Muscle of leg (tissue), 11 donors: ENCODE measurements around the gene AUTS2. TPM values are rescaled to one million over a fixed set of nuclear protein-coding genes. Genes with fewer than 3 reads are reported as not detected.

Source experiments
- DNase-seq: peaks from one replicate; pipeline ENCODE4 v3.0.0; 2013
- H3K27ac ChIP-seq: one replicate; pipeline ENCODE4 v1.5.1; 2013; ENCODE audit warnings: mild to moderate bottlenecking, low read length, control low read depth
- H3K27me3 ChIP-seq: one replicate; pipeline ENCODE4 v1.6.1; 2013; ENCODE audit warnings: low read length; ENCODE audit not compliant: control insufficient read depth, insufficient read depth
- H3K36me3 ChIP-seq: one replicate; pipeline ENCODE4 v1.6.1; 2013; ENCODE audit warnings: low read length; ENCODE audit not compliant: control insufficient read depth, insufficient read depth
- H3K4me1 ChIP-seq: one replicate; pipeline ENCODE4 v1.6.1; 2013; ENCODE audit warnings: low read length; ENCODE audit not compliant: control insufficient read depth, insufficient read depth
- H3K4me3 ChIP-seq: one replicate; pipeline ENCODE4 v1.5.1; 2013; ENCODE audit warnings: low read length, control low read depth
- H3K9me3 ChIP-seq: replicated peaks from 2 replicates; pipeline ENCODE4 v1.6.1; 2013; ENCODE audit warnings: low read depth, low read length; ENCODE audit not compliant: control insufficient read depth
- WGBS: methylation state at CpG from one replicate; pipeline ENCODE4 v1.1.5; 2013; ENCODE audit warnings: missing lambda C conversion rate; ENCODE audit not compliant: insufficient coverage; 5-methylcytosine and 5-hydroxymethylcytosine counted together
- polyA plus RNA-seq, 8 donors: library from polyadenylated mRNA; unstranded; fragments of 120-200 nt; gene quantifications; one replicate each; pipeline versions ENCODE4 v1.2.1 to v1.2.3, GENCODE V29; 2013; ENCODE audit warnings: inconsistent platforms in 1 of 8, low replicate concordance in 1 of 8; ENCODE audit not compliant: insufficient read length in 8 of 8, insufficient read depth in 1 of 8
- total RNA-seq: library from RNA; stranded (reverse); fragments of 120-200 nt; gene quantifications from one replicate; pipeline ENCODE4 v1.2.4, GENCODE V29; 2013

The AUTS2 gene
- total and polyA plus RNA-seq, 9 donors = 28.6 to 92.3 (median 58.8) TPM

DNA sequence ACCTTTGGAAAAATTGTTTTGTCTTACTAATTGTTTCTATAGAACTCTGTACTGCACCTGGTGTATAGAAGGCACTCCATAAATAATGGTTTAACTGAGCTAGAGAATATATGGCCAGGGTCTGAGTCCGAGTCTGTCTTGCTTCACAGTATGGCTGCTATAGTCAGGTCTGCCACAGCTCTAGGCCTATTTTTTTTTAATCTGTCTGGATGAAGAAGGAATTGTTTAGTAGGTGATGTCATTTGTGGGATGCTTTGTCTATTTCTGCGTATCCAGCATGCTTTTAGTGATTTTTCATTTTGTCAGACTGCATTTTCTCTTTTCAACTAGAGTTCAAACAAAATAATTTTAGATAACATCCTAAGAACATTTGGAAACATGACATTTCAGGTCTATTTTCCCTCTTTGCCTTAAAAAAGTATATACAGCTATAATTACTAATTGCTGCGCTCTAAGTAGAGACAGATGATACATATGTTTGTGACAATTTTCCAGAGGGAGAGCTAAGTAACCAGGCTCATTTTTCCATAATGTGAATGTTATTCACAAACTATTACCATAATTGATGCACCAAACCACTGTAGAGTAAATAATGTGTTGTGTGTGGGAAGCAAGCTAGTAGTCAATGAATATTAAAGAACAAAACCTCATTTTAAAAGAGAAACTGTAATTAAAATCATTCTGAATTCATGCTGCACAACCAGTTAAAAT is 361.7 kb downstream of the AUTS2 start:
- H3K27ac ChIP-seq = no peak overlapping the region
- no peaks in the 10 kb centered on the region for H3K9me3 ChIP-seq
- no CpG with 5 or more reads among the region's 3 CpGs for WGBS
- no peaks in the 10 kb centered on the region for H3K36me3 ChIP-seq
- no peak overlapping the region for H3K4me3 ChIP-seq
- no peaks in the 10 kb centered on the region for H3K27me3 ChIP-seq
- H3K4me1 ChIP-seq = peaks cover 16% of the 10 kb centered on the region
- peak; percentile 63 for DNase-seq

DNA sequence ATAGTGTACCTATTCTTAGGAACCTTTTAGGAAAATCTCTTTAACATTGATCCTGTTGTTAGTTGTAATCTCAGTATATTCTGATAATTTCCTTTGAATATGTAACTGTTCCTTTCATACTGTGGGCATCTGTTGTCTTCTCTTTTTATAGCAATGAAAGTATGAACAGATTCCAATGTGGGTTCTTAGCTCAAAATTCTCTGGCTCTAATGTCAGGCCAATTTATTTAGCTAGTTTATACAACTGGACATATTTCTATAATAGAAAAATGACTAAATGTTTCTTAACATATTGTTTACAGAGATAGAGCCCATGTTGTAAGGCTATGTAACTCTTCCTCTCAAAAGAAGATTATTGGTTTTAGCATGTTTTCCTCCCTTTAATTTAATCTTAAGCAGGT is 363.2 kb downstream of the AUTS2 start:
- Histone ChIP-seq H3K4me3 (no peak overlapping the region), H3K27me3 (no peaks in the 10 kb centered on the region), H3K9me3 (no peaks in the 10 kb centered on the region), H3K27ac (no peak overlapping the region), H3K36me3 (no peaks in the 10 kb centered on the region), H3K4me1 (peaks cover 16% of the 10 kb centered on the region)
- DNase-seq = no peak

DNA sequence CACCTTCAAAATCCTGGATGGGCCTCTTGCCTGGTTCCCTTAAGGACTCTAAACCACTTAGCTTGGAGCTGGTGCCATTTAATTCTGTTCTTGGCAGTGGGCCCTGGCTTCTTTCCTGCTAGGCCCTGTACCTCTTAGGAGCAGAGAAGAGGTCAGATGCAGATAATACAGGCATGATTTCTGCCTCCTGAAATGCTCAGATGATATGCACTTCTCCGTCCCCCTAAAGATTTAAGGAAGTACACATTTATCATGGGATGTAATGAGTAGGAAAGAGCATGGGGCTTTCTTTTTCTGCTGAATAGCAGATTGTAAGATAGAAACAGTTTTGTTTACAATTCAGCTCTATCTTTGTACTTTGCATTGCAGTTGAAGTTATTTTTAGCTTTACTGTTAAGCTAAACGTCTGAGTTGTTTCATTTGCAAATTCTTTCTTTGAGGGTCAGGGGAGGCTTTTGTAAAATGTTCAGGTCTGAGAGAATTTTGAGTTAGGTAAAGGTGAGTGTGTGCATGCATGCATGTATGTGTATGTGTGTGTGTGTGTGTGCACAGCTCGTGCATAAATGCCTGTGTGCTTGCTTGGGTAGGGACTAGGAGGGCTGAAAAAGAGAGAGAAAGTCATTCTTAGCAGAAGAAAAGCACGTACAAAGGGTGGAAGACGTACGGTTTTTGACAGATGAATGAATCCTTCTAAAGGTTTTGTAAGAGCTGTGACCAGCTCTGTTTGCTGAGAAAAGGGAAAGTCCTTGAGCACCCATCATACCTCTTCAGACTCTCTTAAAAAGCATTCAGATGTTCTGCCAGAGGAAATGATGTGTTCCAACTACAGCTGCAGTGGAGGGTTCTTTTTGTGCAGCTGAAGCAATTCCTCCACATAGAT is 364.2 kb downstream of the AUTS2 start:
- peak overlapping the region; percentile 76 for H3K27ac ChIP-seq
- H3K4me3 ChIP-seq = no peak overlapping the region
- WGBS = 10% methylated on average over 2 of the region's 6 CpGs
- H3K4me1 ChIP-seq = peaks cover 21% of the 10 kb centered on the region
- no peaks in the 10 kb centered on the region for H3K27me3 ChIP-seq
- peak; percentile 88 for DNase-seq
- no peaks in the 10 kb centered on the region for H3K36me3 ChIP-seq
- no peaks in the 10 kb centered on the region for H3K9me3 ChIP-seq

DNA sequence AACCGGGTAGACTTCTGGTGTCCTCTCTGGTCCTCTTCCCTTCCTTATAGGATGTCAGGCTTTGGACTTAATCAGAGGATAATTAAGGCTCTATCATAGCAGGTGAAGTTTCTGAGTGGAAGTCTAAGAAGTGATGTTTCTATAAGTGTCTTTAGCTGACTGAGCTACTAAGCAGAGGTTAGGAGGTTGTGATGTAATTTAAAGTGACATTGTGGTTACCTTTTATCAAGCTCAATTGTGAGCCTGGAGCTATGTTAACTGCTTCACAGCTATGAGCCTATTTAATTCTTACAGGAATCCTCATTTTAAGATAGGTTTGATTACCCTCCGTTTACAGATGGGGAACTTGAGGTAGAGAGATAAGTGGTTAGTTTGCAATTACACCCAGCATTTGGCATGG is 365.1 kb downstream of the AUTS2 start:
- Histone ChIP-seq H3K9me3 (no peaks in the 10 kb centered on the region), H3K4me1 (peaks cover 23% of the 10 kb centered on the region), H3K36me3 (no peaks in the 10 kb centered on the region), H3K27me3 (no peaks in the 10 kb centered on the region), H3K27ac (peak overlapping the region; percentile 75), H3K4me3 (no peak overlapping the region)
- DNase-seq = no peak
- WGBS = no CpG with 5 or more reads among the region's 2 CpGs

DNA sequence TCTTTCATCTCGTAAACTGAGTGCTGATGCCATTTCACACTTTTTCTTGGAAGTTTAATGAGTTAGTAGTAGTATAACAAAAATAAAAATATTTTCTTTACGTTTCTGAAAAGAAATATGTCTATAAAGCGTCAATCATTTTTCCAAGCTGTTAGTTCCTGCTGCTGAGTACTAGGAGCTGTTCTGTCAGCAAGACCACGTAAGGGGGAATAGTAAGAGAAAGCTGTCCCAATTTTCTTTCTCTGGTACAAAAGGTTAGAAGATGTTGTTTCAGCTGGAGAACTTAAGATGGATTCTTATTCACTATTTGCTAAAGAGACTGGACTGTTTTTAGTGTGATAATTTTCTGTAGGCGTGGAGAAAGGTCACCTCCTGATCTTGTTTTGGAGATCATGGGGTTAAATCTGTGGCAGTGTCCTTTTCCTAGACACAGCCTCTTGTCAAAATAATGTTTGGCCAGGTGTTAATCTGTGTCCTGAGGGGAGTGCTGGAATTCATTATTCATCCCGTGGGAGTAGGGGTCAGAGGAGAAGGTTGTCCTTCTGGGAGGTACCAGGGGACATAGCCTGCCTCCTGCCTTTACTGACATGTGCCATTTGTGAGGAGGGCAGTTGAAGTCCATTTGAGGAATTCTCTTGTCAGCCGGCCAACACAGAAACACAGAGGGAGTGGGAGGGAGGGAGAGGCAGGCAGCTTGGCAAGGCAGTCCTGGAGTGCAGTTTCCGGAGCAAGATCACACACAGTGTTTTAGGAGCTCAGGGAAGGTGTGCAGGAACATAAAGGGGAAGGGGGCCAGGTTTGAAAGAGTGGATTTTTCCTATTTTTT is 368.7 kb downstream of the AUTS2 start:
- peak; percentile 80 for DNase-seq
- Histone ChIP-seq H3K36me3 (no peaks in the 10 kb centered on the region), H3K4me1 (peaks cover 17% of the 10 kb centered on the region), H3K27ac (peak overlapping the region; percentile 48), H3K27me3 (no peaks in the 10 kb centered on the region), H3K4me3 (no peak overlapping the region), H3K9me3 (no peaks in the 10 kb centered on the region)
- 41% methylated on average over 6 of the region's 8 CpGs for WGBS

DNA sequence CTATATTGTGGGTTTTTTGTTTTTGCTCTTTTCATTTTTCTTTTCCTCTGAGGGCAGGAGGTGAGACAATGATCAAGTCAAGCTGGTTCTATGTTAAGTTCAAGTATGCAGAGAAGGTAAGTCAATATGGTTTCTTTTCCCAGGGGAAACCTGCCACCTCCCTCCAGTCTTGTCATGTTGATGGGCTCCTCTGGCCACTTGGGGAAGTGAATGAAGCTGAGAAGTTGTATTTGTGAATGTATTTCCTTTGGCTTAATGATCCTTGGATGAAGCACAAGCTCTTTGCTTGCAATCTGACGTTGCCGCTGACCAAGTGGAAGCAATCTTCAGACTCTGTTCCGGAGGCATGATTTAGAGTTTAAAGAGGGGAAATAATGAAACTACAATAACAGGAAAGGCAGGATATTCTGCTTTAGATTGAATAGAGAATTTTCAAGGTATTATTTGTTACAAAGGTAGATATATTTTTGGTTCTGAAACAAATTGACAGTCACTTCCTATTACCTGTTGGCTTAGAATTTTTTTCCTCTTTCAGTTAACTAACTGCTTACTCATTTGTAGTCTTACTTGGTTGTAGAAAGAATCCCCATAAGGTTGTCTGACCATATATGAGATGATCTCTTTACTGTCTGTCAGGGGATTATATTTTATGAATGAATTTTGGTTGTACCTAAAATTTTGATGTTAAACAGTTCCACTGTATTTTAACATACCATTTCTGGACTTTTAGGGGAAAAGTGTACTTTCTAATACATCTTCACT is 369.6 kb downstream of the AUTS2 start:
- peak; percentile 70 for DNase-seq
- Histone ChIP-seq H3K4me1 (peaks cover 10% of the 10 kb centered on the region), H3K4me3 (peak overlapping the region; percentile 11), H3K36me3 (no peaks in the 10 kb centered on the region), H3K27ac (peak overlapping the region; percentile 48), H3K27me3 (no peaks in the 10 kb centered on the region), H3K9me3 (no peaks in the 10 kb centered on the region)
- WGBS = 25% methylated on average over 2 of the region's 3 CpGs

DNA sequence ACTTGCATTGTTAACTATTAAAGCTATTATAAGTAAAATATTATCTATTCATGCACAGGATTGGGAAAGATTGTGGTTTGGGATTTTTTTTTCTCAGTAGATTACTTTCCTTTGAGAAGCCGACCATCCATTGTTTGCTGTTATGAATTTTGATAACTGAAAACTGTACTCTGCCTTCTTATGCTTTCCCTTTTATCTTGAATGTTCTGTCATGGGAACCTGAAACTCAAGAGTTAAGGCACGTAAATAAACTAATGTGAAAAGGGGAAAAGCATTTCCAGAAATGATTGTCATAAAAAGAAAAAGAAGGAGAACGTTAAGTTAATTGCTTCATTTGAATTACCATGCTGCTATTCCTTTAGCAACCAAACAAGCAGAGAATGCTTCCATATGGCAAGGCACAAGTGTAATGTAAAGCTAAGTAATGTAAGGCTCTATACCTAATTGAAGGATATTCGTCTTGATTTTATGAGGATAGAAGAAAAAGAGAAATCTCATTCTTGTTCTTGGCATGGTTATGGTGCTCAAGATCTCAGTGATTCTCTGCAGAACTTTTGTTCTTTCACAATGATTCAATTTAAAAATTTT is 370.8 kb downstream of the AUTS2 start:
- no CpG with 5 or more reads among the region's 4 CpGs for WGBS
- Histone ChIP-seq H3K27me3 (no peaks in the 10 kb centered on the region), H3K4me1 (peaks cover 9% of the 10 kb centered on the region), H3K9me3 (no peaks in the 10 kb centered on the region), H3K36me3 (no peaks in the 10 kb centered on the region), H3K27ac (no peak overlapping the region), H3K4me3 (no peak overlapping the region)
- no peak for DNase-seq

DNA sequence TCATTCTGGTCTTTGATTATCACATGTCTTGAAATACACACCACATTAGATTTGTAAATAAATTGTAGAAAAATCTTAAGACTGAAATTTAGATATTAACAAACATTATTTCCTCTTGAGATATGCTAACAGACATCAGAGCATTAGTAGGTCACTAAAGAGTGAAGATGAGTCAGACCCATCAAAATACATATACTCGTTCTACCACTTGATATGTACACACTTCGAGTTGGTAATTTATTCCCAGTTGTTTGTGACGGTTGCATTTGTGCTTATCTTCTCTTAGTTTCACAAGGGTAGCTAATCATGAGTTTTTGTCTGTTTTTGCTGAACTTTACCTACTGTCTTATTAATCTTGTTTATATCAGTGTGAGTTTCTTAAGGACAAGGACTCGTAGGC is 383.4 kb downstream of the AUTS2 start:
- no peaks in the 10 kb centered on the region for H3K4me1 ChIP-seq
- WGBS = 80% methylated on average over 1 of the region's 4 CpGs
- no peaks in the 10 kb centered on the region for H3K27me3 ChIP-seq
- H3K9me3 ChIP-seq = peaks cover 3% of the 10 kb centered on the region
- no peak overlapping the region for H3K4me3 ChIP-seq
- no peaks in the 10 kb centered on the region for H3K36me3 ChIP-seq
- H3K27ac ChIP-seq = no peak overlapping the region
- DNase-seq = no peak

DNA sequence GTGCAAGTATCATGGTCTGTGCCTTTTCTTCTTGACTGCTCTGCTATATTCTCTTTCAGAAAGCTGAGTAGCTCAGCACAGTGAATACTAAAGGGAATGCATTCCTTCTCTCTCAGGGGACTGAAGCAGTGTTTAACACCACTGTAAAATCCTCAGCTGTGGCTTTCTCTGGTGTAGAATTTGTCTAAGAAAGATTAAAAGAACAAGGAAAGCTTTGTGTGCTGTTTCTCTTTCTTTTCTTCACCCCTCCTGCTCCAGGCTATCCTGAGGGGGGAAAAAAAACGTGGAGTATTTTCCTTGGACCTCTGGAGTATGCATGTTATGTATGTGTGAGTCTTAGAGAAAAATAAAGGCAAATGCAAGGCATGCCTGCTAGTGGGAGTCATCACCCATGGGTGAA is 383.9 kb downstream of the AUTS2 start:
- no peaks in the 10 kb centered on the region for H3K36me3 ChIP-seq
- no peaks in the 10 kb centered on the region for H3K9me3 ChIP-seq
- no peaks in the 10 kb centered on the region for H3K4me1 ChIP-seq
- H3K27ac ChIP-seq = no peak overlapping the region
- WGBS = no CpG with 5 or more reads among the region's 1 CpG
- H3K27me3 ChIP-seq = no peaks in the 10 kb centered on the region
- DNase-seq = peak; percentile 60
- no peak overlapping the region for H3K4me3 ChIP-seq
